ENCODE data around the gene SLC7A1.

SLC7A1 gene

GRCh38 chr13:29550430-29550988, 45.0 kb downstream of the SLC7A1 start:
- no peak for DNase-seq

GRCh38 chr13:29548722-29549121, 46.8 kb downstream of the SLC7A1 start:
- DNase-seq: no peak

- no peak for DNase-seq
Measured at GRCh38 chr13:29547153-29547552, 48.3 kb downstream of the SLC7A1 start.

- no peak for DNase-seq
Measured at GRCh38 chr13:29546662-29547061, 48.8 kb downstream of the SLC7A1 start.

GRCh38 chr13:29545988-29546387, 49.5 kb downstream of the SLC7A1 start:
- DNase-seq: no peak

DNA sequence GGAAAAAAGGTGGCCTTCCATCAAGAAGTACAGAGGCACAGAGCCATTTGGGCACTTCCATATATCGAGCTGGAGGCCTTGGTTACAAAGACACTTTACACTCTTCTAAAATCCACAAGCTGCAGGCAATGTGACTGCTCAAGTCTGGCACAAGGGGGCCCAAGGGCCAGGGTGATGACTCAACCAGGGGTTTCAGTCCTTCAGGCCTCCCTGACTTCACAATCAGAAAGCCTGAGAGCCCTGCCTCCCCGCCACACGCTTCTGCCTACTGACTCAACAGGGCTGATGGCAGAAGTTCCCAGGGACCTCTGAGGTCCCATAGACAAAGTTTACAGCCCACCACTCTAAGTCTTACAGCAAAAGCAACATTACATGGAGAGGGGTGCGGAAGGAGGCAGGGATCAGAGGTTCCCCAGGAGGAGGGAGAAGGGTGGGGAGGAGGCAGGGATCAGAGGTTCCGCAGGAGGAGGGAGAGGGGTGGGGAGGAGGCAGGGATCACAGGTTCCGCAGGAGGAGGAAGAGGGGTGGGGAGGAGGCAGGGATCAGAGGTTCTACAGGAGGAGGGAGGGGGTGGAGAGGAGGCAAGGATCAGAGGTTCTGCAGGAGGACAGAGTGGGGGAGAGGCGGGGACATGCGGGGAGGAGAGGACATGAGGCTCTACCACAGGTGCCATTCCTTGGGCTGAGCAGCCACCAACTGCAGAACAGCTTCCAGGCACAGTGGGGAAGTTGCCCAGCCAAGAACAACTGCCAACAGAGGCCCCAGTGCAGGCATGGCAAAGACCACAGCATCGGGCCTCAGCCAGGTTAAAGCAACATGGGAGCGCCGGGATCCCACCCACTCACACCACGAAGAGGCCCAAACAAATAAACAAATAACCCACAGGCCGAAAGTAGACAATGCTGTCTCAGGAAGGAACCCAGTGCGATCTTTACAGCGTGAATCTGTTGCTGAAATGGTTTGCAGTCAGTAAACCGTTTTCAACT, 52.0 kb downstream of the SLC7A1 start:
- DNase-seq: no peak

DNA sequence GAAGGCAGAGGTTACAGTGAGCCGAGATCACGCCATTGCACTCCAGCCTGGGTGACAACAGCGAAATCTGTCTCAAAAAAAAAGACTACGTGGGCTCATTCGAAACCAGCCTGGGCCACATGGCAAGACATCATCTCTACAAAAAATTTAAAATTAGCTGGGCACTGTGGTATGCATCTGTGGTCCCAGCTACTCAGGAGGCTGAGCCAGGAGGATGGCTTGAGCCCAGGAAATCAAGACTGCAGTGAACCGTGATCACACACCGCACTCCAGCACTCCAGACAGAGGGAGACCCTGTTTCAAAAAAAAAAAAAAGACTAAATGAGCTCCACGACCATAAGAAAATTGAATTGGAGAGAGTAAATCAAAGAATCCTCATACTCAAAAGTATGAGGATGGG, 53.1 kb downstream of the SLC7A1 start:
- no peak for DNase-seq

DNA sequence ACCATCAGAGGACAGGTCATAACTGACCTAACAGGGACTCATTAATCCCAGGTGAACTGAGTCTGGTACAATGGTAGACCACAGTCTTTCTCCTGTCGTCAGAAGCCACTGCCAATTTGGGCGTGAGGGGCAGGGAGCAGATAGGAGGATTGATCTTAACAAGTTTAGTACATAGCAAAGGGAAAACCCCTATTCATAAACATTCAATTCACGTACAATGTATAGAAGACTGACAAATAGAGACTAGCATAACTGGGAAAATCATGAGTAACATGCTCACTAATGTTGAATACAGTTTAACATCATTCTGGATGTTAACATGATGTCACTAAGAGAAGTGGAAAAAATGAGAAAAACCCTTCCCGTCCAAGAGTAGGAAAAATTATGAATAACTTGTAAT, 54.1 kb downstream of the SLC7A1 start:
- DNase-seq: no peak

GRCh38 chr13:29540799-29541198, 54.7 kb downstream of the SLC7A1 start:
- DNase-seq: no peak

- DNase-seq: no peak
Measured at GRCh38 chr13:29540334-29540733, 55.2 kb downstream of the SLC7A1 start.

DNA sequence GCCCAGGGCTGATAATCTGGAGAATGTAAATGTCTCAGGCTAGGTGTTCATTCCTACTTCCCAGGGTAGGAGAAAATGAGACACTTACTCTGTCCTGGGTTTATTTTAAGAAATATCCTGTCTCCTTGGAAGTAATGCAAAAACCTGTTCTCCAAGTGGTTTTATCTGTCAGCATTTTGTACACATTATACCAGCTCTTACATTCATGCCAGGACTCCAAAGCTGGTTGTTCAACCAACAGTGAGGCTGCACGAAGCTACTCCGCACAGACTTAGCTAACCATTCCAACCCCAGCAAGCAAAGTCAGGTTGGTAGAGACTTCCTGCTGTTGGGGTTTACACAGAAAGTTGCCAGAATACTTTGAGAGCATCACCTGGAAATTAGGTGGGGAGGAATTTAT, 55.6 kb downstream of the SLC7A1 start:
- no peak for DNase-seq

GRCh38 chr13:29538652-29539040, 56.8 kb downstream of the SLC7A1 start:
- DNase-seq: no peak

- no peak for DNase-seq
Measured at GRCh38 chr13:29537736-29538651, 57.5 kb downstream of the SLC7A1 start.

DNA sequence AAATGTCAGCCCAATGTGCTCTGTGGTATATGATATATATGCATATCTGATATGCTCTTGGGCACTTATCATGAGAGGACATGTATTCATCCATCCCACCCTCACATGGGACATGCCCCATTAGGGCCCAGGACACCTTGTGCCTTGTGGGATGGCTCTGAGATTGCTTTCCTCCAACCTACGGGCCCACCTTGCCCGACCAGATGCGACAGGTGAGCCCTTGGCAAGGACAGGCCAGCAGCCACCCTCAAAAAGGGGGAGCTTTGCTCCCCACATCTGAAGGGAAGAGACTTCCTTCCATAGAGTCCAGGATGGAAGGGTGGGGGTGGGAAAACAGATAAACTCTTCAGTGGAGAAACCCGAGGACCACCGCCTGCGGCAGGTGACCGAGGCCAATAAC, 58.6 kb downstream of the SLC7A1 start:
- no peak for DNase-seq

DNA sequence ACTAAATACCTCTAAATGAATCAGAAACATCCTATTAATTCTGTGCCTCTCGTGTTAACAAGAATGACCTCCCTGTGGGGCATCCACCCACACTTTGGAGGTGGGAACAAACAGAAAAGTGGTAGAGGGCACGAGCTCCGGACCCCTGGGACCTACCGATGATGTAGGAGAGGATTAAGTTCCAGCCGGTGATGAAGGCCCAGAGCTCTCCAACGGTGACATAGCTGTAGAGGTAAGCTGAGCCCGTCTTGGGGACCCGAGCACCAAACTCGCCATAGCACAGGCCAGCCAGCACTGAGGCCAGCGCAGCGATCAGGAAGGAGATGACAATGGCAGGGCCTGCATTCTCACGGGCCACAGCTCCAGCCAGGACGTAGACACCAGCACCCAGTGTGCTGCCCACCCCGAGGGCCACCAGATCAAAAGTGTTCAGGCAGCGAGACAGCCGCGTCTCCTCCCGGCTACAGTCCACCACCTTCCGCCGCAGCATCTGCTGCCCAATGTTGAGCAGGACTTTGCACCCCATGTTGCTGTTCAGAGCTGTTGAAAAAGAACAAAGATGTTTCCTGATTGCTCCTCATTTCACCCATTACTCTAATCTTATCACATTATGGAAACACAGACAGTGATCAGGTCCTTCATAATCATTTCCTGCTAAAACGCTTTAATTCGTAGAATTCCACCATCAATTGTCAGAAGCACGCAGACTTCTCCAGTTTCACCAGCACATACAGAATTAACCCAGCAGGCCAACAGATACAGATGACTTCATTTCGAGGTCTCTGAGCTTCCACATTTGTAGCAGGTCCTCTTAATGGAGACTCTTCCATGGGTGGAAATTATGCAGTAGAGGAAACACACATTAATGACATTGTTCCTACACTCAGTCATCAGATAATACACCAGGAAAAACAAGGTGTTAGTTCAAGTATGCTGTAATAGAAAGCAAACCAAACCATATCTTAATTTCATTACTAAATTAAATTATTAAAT, 59.5 kb downstream of the SLC7A1 start:
- no peak for DNase-seq

GRCh38 chr13:29534083-29534482, 61.4 kb downstream of the SLC7A1 start:
- DNase-seq: no peak

- no peak for DNase-seq
Measured at GRCh38 chr13:29532821-29533220, 62.7 kb downstream of the SLC7A1 start.

DNA sequence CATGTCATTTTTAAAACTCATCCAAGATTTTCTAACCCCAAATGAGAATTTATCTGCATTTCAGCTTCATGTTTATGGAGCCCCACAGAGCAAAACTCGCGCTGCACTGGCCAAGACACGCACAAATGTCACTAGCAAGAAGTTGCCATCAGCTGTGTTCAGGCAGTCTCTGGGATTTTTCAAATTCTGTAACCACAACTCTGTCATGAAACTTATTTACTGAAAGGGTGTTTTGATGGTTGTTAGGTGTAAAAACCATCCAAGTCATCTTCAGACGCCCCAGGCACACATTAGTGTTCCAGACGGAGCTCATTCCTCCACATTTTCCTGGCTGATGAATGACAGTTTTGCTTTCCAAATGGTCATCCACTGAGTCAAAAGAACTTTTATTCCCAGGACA, 63.4 kb downstream of the SLC7A1 start:
- DNase-seq: no peak

- DNase-seq: no peak
Measured at GRCh38 chr13:29530901-29531300, 64.6 kb downstream of the SLC7A1 start.

DNA sequence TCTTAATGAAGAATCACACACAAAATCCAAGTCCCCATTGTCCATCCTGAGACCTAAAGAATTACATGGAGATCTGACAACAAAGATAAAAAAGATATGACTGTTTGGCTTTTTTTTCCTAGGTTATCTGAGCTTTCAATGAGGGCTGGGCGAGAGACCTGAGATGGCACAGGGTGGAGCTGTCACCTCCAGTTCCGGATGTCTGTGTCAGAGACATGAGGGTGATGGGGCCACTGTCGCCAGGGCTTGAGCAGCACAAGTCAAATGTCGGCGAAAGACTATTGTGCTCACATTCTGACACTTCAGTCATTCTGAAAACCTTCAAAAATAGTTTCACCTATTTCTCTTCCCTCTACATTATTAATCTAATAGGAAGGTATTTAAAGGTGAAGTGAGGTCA, 65.7 kb downstream of the SLC7A1 start:
- DNase-seq: no peak

GRCh38 chr13:29527916-29528315, 67.6 kb downstream of the SLC7A1 start:
- no peak for DNase-seq

DNA sequence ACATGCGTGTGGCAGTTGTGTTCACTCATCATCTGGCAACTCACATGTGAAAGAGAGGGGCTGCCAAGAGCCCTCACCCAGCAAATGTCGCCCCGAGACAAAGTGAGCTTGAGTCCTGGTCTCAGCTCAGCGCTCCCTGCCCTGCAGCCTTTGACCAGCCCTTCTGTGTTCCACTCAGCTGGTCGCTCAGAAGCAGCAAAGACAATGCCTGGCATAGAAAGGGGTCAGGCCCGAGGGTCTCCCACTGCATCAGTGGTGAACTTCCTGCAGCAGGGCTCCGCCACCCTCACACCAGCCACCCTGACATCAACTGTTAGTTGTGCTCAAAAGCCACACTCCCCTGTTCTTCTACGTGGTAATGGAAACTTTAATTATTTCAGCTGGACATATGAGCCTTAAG, 68.0 kb downstream of the SLC7A1 start:
- no peak for DNase-seq

All from NCI-H1694 treated with DMSO at 0.1 percent for 48 hours (cell line).